Measurements from ENCODE around the gene MYH2. TPM values are rescaled to one million over a fixed set of nuclear protein-coding genes. Genes with fewer than 3 reads are reported as not detected.

The MYH2 gene
- total and polyA plus RNA-seq, 2 donors (not counting 3 experiments of a cell fraction or from before 2014, with no cell fraction given) = not detected

GRCh38 chr17:10471858-10472257 lies 77.6 kb downstream of the MYH2 start:
- CTCF ChIA-PET = no interaction called here
- no peak for FAIRE-seq

More at GRCh38 chr17:10471858-10472257, 77.6 kb downstream of the MYH2 start:
- intact Hi-C loops (cut with micrococcal nuclease) = no loop called here
- dilution Hi-C loops (cut with MboI; ENCODE audit: extremely low pct_ligation_motif_present, low sequenced_read_pairs) = no loop called here
- no peak for DNase-seq (ENCODE audit: low read depth, low spot score)
- POLR2A ChIA-PET = no interaction called here
- Histone ChIP-seq H4K20me1 (replicated peaks; ENCODE audit: control insufficient read depth, extremely low read depth, insufficient read depth, low read length) (no peaks in the 10 kb centered on the region), H3K9me1 (replicated peaks; ENCODE audit: control insufficient read depth, extremely low read depth, insufficient read depth, low read length) (no peaks in the 10 kb centered on the region), H2AFZ (ENCODE audit: low read depth, low read length) (no peak overlapping the region), H3K79me2 (ENCODE audit: control insufficient read depth, insufficient read depth, low read length) (no peaks in the 10 kb centered on the region), H3K9ac (replicated peaks; ENCODE audit: extremely low read depth, insufficient read depth, low read length) (no peak overlapping the region), H3K27me3 (ENCODE audit: control insufficient read depth in 2 of 2, insufficient read depth in 2 of 2, low read length in 2 of 2) (no peaks in the 10 kb centered on the region), H3K4me2 (ENCODE audit: insufficient read depth, low read length) (no peak overlapping the region), H3K27ac (ENCODE audit: insufficient read depth, low read depth, low read length) (no peak overlapping the region), H3K4me3 (replicated peaks in 1 of 3; ENCODE audit: insufficient read depth in 1 of 3, low read depth in 1 of 3, low read length in 3 of 3) (no peak overlapping the region), H3K36me3 (ENCODE audit: control insufficient read depth in 2 of 2, extremely low read depth in 1 of 2, insufficient read depth in 2 of 2, low read length in 2 of 2) (no peaks in the 10 kb centered on the region), H3K4me1 (ENCODE audit: control insufficient read depth, extremely low read depth, insufficient read depth, low read length) (no peaks in the 10 kb centered on the region), H3K9me3 (replicated peaks; ENCODE audit: control insufficient read depth, insufficient read depth, low read length) (no peaks in the 10 kb centered on the region)
- BruUV-seq (replicated peaks) = no TSS peak
- TF ChIP-seq POLR2A (IDR thresholded peaks at IDR 0.05; ENCODE audit: low read depth, low read length) = no peak
- no peak for TF ChIP-seq MYC (IDR thresholded peaks at IDR 0.05; ENCODE audit: low read depth, low read length)
- no peak for TF ChIP-seq POLR2AphosphoS5 (IDR thresholded peaks at IDR 0.05; ENCODE audit: insufficient read depth, low read depth, low read length)
- no peak for TF ChIP-seq JUN (IDR thresholded peaks at IDR 0.05; ENCODE audit: borderline replicate concordance, insufficient read depth, insufficient read length, low read depth)
- no peak for TF ChIP-seq GATA2 (IDR thresholded peaks at IDR 0.05; ENCODE audit: insufficient read depth, insufficient read length, low read depth, low read length)
- TF ChIP-seq FOS (IDR thresholded peaks at IDR 0.05; ENCODE audit: borderline replicate concordance, insufficient read depth, low read length) = no peak
- TF ChIP-seq, protein P1, sequence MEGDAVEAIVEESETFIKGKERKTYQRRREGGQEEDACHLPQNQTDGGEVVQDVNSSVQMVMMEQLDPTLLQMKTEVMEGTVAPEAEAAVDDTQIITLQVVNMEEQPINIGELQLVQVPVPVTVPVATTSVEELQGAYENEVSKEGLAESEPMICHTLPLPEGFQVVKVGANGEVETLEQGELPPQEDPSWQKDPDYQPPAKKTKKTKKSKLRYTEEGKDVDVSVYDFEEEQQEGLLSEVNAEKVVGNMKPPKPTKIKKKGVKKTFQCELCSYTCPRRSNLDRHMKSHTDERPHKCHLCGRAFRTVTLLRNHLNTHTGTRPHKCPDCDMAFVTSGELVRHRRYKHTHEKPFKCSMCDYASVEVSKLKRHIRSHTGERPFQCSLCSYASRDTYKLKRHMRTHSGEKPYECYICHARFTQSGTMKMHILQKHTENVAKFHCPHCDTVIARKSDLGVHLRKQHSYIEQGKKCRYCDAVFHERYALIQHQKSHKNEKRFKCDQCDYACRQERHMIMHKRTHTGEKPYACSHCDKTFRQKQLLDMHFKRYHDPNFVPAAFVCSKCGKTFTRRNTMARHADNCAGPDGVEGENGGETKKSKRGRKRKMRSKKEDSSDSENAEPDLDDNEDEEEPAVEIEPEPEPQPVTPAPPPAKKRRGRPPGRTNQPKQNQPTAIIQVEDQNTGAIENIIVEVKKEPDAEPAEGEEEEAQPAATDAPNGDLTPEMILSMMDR (IDR thresholded peaks at IDR 0.05; ENCODE audit: extremely low read depth in 1 of 2, insufficient read depth in 1 of 2, low read depth in 1 of 2, low read length in 2 of 2) = no peak
- TF ChIP-seq MAX (IDR thresholded peaks at IDR 0.05; ENCODE audit: insufficient read depth, insufficient read length) = no peak
- TF ChIP-seq EZH2 (IDR thresholded peaks at IDR 0.05; ENCODE audit: borderline replicate concordance, low read depth, low read length, severe bottlenecking) = no peak

Other genes starting within 250 kb of the MYH2 start
- gene MYH13, start 176.7 kb downstream of the MYH2 start, total RNA-seq = not detected in 2 replicates
- gene MYH13, start 176.7 kb downstream of the MYH2 start, polyA plus RNA-seq = not detected in 2 replicates
- gene MYH8, start 127.7 kb downstream of the MYH2 start, total RNA-seq = not detected in 2 replicates
- not detected in 2 replicates for gene MYH8, start 127.7 kb downstream of the MYH2 start, polyA plus RNA-seq
- not detected in 2 replicates for gene MYH4, start 80.1 kb downstream of the MYH2 start, total RNA-seq
- not detected in 2 replicates for gene MYH4, start 80.1 kb downstream of the MYH2 start, polyA plus RNA-seq
- not detected in 2 replicates for gene MYH1, start 31.1 kb downstream of the MYH2 start, total RNA-seq
- gene MYH1, start 31.1 kb downstream of the MYH2 start, polyA plus RNA-seq = not detected in 2 replicates
- 0.73 and 0.78 TPM in 2 replicates for gene MYH3, start 107.7 kb upstream of the MYH2 start, total RNA-seq
- 0.08 and 0.65 TPM in 2 replicates for gene MYH3, start 107.7 kb upstream of the MYH2 start, polyA plus RNA-seq
- gene SCO1, start 147.9 kb upstream of the MYH2 start, total RNA-seq = 28.0 and 30.8 TPM in 2 replicates
- gene SCO1, start 147.9 kb upstream of the MYH2 start, polyA plus RNA-seq = 10.4 and 11.9 TPM in 2 replicates
- gene ADPRM, start 147.9 kb upstream of the MYH2 start, total RNA-seq = 7.6 and 7.9 TPM in 2 replicates
- 7.2 and 7.4 TPM in 2 replicates for gene ADPRM, start 147.9 kb upstream of the MYH2 start, polyA plus RNA-seq
- gene TMEM220, start 180.4 kb upstream of the MYH2 start, total RNA-seq = 10.4 and 11.2 TPM in 2 replicates
- 2.1 and 3.6 TPM in 2 replicates for gene TMEM220, start 180.4 kb upstream of the MYH2 start, polyA plus RNA-seq